ELR (cell line): Measurements from ENCODE around the gene ZAR1L.

ENCODE experiments used
- DNase-seq: peaks from one replicate; pipeline ENCODE4 v3.0.0-alpha.2; 2015; ENCODE audit warnings: low read depth

ZAR1L gene

DNA sequence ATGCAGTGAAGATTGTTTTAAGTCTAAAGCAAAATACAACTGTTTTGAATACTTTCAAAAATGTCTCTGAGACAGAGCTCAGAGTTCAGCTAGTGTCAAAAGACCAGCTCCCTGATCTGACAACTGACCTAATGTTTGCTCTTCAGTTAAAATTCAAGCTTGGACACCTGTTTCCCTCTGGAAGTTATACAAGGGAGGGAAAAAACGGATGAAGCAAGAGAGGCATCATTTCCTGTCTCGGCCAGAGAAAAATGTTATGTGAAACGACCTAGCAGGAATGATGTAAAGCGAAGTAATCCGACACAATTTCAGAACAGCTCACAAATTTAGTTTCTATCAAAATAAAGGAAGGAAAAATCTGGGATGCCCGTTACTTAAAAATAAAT lies 59.4 kb downstream of the ZAR1L start:
- DNase-seq, result no peak

- DNase-seq, result no peak
Measured at GRCh38 chr13:32254916-32255723, 60.0 kb downstream of the ZAR1L start.

DNA sequence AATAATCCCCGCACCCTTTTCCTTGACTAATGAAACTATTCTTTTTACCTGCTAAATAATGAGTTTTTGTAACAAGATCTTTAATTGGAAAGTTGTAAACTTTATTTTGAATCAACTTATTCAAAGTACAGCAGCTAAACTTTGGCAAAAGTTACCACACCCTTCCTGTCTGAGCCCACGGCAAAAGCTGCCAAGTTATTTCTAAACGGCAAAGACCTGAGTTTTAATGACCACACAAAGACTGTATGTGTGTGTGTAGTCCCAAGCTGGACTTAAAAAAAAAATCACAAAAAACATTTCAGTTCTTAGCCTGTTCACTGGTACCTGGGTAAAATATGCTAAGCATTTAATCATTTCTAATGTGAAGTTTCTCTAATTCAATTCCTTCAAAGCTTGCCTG lies 60.7 kb downstream of the ZAR1L start:
- DNase-seq, result no peak

DNA sequence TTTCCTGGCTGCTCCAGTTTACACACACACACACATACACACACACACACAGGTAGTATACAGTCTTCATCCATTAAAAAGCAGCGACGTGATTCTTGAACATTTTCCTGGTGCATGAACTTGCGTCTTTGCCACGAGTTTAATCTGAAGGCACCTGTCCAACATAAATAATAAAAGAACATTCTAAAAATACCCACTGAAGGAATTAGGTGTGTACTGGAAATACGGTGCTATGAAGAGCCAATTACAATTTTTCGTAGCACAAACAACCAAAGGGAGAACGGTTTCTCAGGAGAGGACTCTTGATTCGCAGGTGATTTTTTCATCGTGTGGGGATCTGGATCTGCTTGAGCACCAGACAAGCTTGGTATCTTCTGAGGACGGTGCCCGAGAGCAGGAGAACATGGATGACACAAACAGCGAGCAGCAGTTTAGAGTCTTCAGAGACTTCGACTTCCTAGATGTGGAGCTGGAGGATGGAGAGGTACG lies 61.2 kb downstream of the ZAR1L start:
- no peak for DNase-seq
